ENCODE data around the gene DNTTIP2. TPM values are rescaled to one million over a fixed set of nuclear protein-coding genes. Genes with fewer than 3 reads are reported as not detected.
A peak's percentile ranks its signal among the peaks of the same experiment; 100 is the strongest.
"Not testable (repeated sequence)": the region's sequence is repeated elsewhere in the genome, so short reads cannot be mapped to it uniquely, and the experiment has no call there.

DNTTIP2 gene
- 10 to 100 TPM; 30.7 to 33.3 TPM for total RNA-seq
- long read RNA-seq, full-length matches to known transcripts: 39 of 54 reads
- long read RNA-seq, partial matches to known transcripts: 13 of 54 reads
- long read RNA-seq, other reads (novel, unspliced or antisense): 2 of 54 reads

- ATAC-seq (peak; percentile 97), DNase-seq (peak; percentile 90 to 93)
- intact Hi-C loops (cut with DNase I, micrococcal nuclease): no loop called here
Measured at GRCh38 chr1:93878889-93879586, at the start of gene DNTTIP2. Gene DNTTIP2, minus strand, starts transcription at chr1:93879206. Its CDS starts 58 bp downstream, at chr1:93879148.

- ATAC-seq (no peak), DNase-seq (no peak)
- intact Hi-C loops (cut with DNase I, micrococcal nuclease): no loop called here
Measured at GRCh38 chr1:93925206-93925605, 46.2 kb upstream of the DNTTIP2 start.

- intact Hi-C loops (cut with DNase I, micrococcal nuclease): loop anchor here in 1 of 2 donors (5.0 kb wide), 1 partner anchor 103 kb away; no protein-coding TSS in a partner anchor
- DNase-seq (no peak), ATAC-seq (no peak)
Measured at GRCh38 chr1:93919780-93920179, 40.8 kb upstream of the DNTTIP2 start.

- DNase-seq: no peak
- ATAC-seq: no peak
- intact Hi-C loops (cut with DNase I, micrococcal nuclease): no loop called here
Measured at GRCh38 chr1:93917302-93917701, 38.3 kb upstream of the DNTTIP2 start.

GRCh38 chr1:93910880-93911279 lies 31.9 kb upstream of the DNTTIP2 start:
- ATAC-seq; DNase-seq; intact Hi-C loops (cut with DNase I, micrococcal nuclease): not testable (repeated sequence)

- ATAC-seq (no peak), DNase-seq (no peak)
- intact Hi-C loops (cut with DNase I, micrococcal nuclease): no loop called here
Measured at GRCh38 chr1:93910305-93910704, 31.3 kb upstream of the DNTTIP2 start.

GRCh38 chr1:93909146-93910050 lies 30.4 kb upstream of the DNTTIP2 start, which contains the start of gene GCLM:
Gene GCLM, minus strand, starts transcription at chr1:93909430. Its CDS starts 267 bp downstream, at chr1:93909163.
- intact Hi-C loops (cut with DNase I, micrococcal nuclease): no loop called here
- ATAC-seq (peak; percentile 95), DNase-seq (peak; percentile 91 to 95)

GRCh38 chr1:93908394-93909145 lies 29.6 kb upstream of the DNTTIP2 start:
- DNase-seq (peak; percentile 53 to 76), ATAC-seq (peak; percentile 73)
- intact Hi-C loops (cut with DNase I, micrococcal nuclease): no loop called here

- intact Hi-C loops (cut with DNase I, micrococcal nuclease): no loop called here
- peak in 1 of 2 donors; percentile 20 for DNase-seq
- ATAC-seq: no peak
Measured at GRCh38 chr1:93907718-93908117, 28.7 kb upstream of the DNTTIP2 start.

GRCh38 chr1:93906480-93906879 lies 27.5 kb upstream of the DNTTIP2 start:
- ATAC-seq (no peak), DNase-seq (no peak)
- intact Hi-C loops (cut with DNase I, micrococcal nuclease): no loop called here

GRCh38 chr1:93905734-93906133 lies 26.7 kb upstream of the DNTTIP2 start:
- intact Hi-C loops (cut with DNase I, micrococcal nuclease): no loop called here
- ATAC-seq: no peak
- no peak for DNase-seq

GRCh38 chr1:93905051-93905450 lies 26.0 kb upstream of the DNTTIP2 start:
- ATAC-seq (no peak), DNase-seq (no peak)
- intact Hi-C loops (cut with DNase I, micrococcal nuclease): no loop called here

- peak; percentile 41 for ATAC-seq
- DNase-seq: no peak
- intact Hi-C loops (cut with DNase I, micrococcal nuclease): no loop called here
Measured at GRCh38 chr1:93904228-93904627, 25.2 kb upstream of the DNTTIP2 start.

- intact Hi-C loops (cut with DNase I, micrococcal nuclease): no loop called here
- ATAC-seq: no peak
- no peak for DNase-seq
Measured at GRCh38 chr1:93900723-93901504, 21.9 kb upstream of the DNTTIP2 start.

- intact Hi-C loops (cut with DNase I, micrococcal nuclease): no loop called here
- no peak for ATAC-seq
Measured at GRCh38 chr1:93899543-93900207, 20.7 kb upstream of the DNTTIP2 start.

GRCh38 chr1:93888900-93889299 lies 9.9 kb upstream of the DNTTIP2 start:
- DNase-seq: no peak
- ATAC-seq: no peak
- intact Hi-C loops (cut with DNase I, micrococcal nuclease): no loop called here

More at GRCh38 chr1:93899543-93900207, 20.7 kb upstream of the DNTTIP2 start:
- no peak for DNase-seq

GRCh38 chr1:93882269-93882668 lies 3.3 kb upstream of the DNTTIP2 start:
- DNase-seq (no peak), ATAC-seq (no peak)
- intact Hi-C loops (cut with DNase I, micrococcal nuclease): no loop called here

- no peak for DNase-seq
- intact Hi-C loops (cut with DNase I, micrococcal nuclease): no loop called here
- no peak for ATAC-seq
Measured at GRCh38 chr1:93880731-93881130, 1.7 kb upstream of the DNTTIP2 start.

Data from left colon (tissue), 2 donors.